Esophagus squamous epithelium (tissue), 4 donors: ENCODE measurements around the gene HS1BP3.

Source experiments
- CTCF ChIP-seq, 6 experiments: fragments of 450-650 bp in 4 of 6; fragments of 200-600 bp in 2 of 6; sonication (generic) in 2 of 6; IDR thresholded peaks; one replicate each; pipeline ENCODE4 v1.5.1; 2016 to 2019; ENCODE audit warnings: antibody characterized with exemption in 6 of 6, mild to moderate bottlenecking in 4 of 6, moderate library complexity in 4 of 6
- POLR2A ChIP-seq, 4 donors: fragments of 450-650 bp; IDR thresholded peaks; one replicate each; pipeline ENCODE4 v1.6.1; 2017; ENCODE audit warnings: antibody characterized with exemption in 4 of 4, mild to moderate bottlenecking in 4 of 4, moderate library complexity in 3 of 4

GRCh38 chr2:20649976-20650375 is 922 bp downstream of the HS1BP3 start:
- TF ChIP-seq CTCF (IDR thresholded peaks at IDR 0.05) (no peak), POLR2A (IDR thresholded peaks at IDR 0.05) (no peak)
